Measurements from ENCODE around the gene RPL3. TPM values are rescaled to one million over a fixed set of nuclear protein-coding genes. Genes with fewer than 3 reads are reported as not detected.

RPL3 gene
- polyA plus RNA-seq, 1 donor from 2014 or later, result 1,527 TPM

DNA sequence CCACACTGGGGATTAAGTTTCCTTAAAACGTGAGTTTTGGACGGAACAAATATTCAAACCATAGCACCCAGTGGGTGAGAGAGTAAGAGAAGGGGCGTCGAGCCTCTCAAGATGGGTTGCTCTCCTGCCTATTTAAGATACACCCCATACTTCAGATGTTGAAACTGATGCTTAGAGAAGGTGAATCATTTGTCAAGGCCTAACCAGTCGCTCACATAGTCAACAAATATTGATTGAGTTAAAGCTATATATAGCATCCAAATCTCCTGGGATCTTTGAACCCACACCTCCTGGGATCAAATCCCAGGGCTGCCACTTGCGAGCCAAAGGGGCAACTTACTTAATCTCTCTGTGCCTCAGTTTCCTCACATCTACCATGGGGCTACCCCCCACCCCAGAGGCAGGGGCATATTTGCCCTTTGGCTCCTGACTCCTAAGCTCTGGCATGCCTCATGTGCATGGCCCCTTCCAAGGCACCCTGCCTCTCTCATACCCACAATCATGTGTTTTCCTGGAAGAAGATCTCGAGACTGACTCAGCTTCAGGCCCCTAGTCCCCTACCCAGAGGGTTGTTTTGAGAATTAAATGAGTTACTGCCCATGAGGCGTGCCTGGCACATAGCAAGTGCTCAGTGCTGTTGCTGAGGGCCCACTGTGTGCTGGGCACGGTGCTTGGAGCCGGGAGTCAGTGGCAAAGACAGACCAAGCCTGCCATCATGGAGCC is 55.6 kb downstream of the RPL3 start:
- TF ChIP-seq POLR2AphosphoS5 (IDR thresholded peaks at IDR 0.05), result no peak
- no peak for TF ChIP-seq SMC3 (conservative IDR thresholded peaks at IDR 0.05; ENCODE audit: poor library complexity)
- no peak overlapping the region for H3K4me2 ChIP-seq (ENCODE audit: low read length)
- no peak overlapping the region for H3K4me3 ChIP-seq (ENCODE audit: low read length)
- no peaks in the 10 kb centered on the region for H4K20me1 ChIP-seq (ENCODE audit: insufficient read depth)
- H3K9ac ChIP-seq (ENCODE audit: low read length), result no peak overlapping the region
- H3F3A ChIP-seq (ENCODE audit: insufficient read depth, low read length, poor library complexity, severe bottlenecking), result no peaks in the 10 kb centered on the region
- H3K27me3 ChIP-seq (ENCODE audit: insufficient read depth, low read depth, low read length), result no peaks in the 10 kb centered on the region
- no peaks in the 10 kb centered on the region for H3K9me3 ChIP-seq (ENCODE audit: low read length)
- H3K79me2 ChIP-seq (replicated peaks; ENCODE audit: insufficient read depth, low read length), result no peaks in the 10 kb centered on the region
- no peaks in the 10 kb centered on the region for H3K36me3 ChIP-seq (ENCODE audit: insufficient read depth, low read length)
- no peak overlapping the region for H2AFZ ChIP-seq (ENCODE audit: low read depth, low read length)
- no peaks in the 10 kb centered on the region for H3K9me2 ChIP-seq (ENCODE audit: insufficient read depth, low read length)
- no peak overlapping the region for H3K27ac ChIP-seq (ENCODE audit: low read length)

Small RNAs within 50 kb of the gene (small RNA-seq; reads per million reads assigned to genes)
- gene SNORD43 (0 reads per million in 3 experiments), gene SNORD83A (10,102 to 23,725 (median 19,661) reads per million in 3 experiments), gene SNORD83B (0 reads per million in 3 experiments)

Other genes with a start within 250 kb of the RPL3 start
- not detected in 2 replicates for gene APOBEC3G, start 242.3 kb downstream of the RPL3 start, polyA plus RNA-seq
- gene APOBEC3H, start 222.4 kb downstream of the RPL3 start, polyA plus RNA-seq, result not detected in 2 replicates
- gene CBX7, start 166.9 kb downstream of the RPL3 start, polyA plus RNA-seq, result 4.4 and 6.1 TPM in 2 replicates
- 0.08 and 0.61 TPM in 2 replicates for gene PDGFB, start 74.6 kb downstream of the RPL3 start, polyA plus RNA-seq
- 68.4 and 85.4 TPM in 2 replicates for gene SYNGR1, start 30.4 kb upstream of the RPL3 start, polyA plus RNA-seq
- 25.3 and 26.5 TPM in 2 replicates for gene TAB1, start 80.2 kb upstream of the RPL3 start, polyA plus RNA-seq
- gene MGAT3, start 137.4 kb upstream of the RPL3 start, polyA plus RNA-seq, result 29.1 and 36.2 TPM in 2 replicates
- 15.3 and 19.8 TPM in 2 replicates for gene MIEF1, start 182.7 kb upstream of the RPL3 start, polyA plus RNA-seq
- 394 and 399 TPM in 2 replicates for gene ATF4, start 200.9 kb upstream of the RPL3 start, polyA plus RNA-seq
- gene RPS19BP1, start 213.1 kb upstream of the RPL3 start, polyA plus RNA-seq, result 154 and 164 TPM in 2 replicates